Thymus (tissue), 11 donors: ENCODE results near the gene ENKUR. TPM values are rescaled to one million over a fixed set of nuclear protein-coding genes. Genes with fewer than 3 reads are reported as not detected.
A peak's percentile ranks its signal among the peaks of the same experiment; 100 is the strongest.

Experiments used
- DNase-seq, 9 donors: peaks; one replicate each; pipeline ENCODE4 v3.0.0-alpha.2; 2013; ENCODE audit warnings: low spot score in 9 of 9, low read depth in 6 of 9, missing footprints in 1 of 9
- H3K27ac ChIP-seq, 2 donors: one replicate each; pipeline ENCODE4 v1.5.1; 2013; ENCODE audit warnings: control low read depth in 1 of 2, low read depth in 1 of 2, low read length in 1 of 2, mild to moderate bottlenecking in 1 of 2, moderate library complexity in 1 of 2
- H3K27me3 ChIP-seq, 2 donors: one replicate each; pipeline ENCODE4 v1.5.1; 2013; ENCODE audit warnings: low read length in 1 of 2; ENCODE audit not compliant: control insufficient read depth in 2 of 2, insufficient read depth in 1 of 2
- H3K36me3 ChIP-seq, 2 donors: one replicate each; pipeline ENCODE4 v1.5.1; 2013; ENCODE audit warnings: low read length in 1 of 2, mild to moderate bottlenecking in 1 of 2, moderate library complexity in 1 of 2; ENCODE audit not compliant: control insufficient read depth in 2 of 2, insufficient read depth in 2 of 2
- H3K4me1 ChIP-seq, 2 donors: one replicate each; pipeline ENCODE4 v1.5.1; 2013; ENCODE audit warnings: low read length in 2 of 2; ENCODE audit not compliant: control insufficient read depth in 2 of 2, insufficient read depth in 2 of 2
- H3K4me3 ChIP-seq, 2 donors: one replicate each; pipeline ENCODE4 v1.5.1; 2013; ENCODE audit warnings: low read length in 2 of 2, control low read depth in 1 of 2, mild to moderate bottlenecking in 1 of 2
- H3K9me3 ChIP-seq, 2 donors: one replicate each; pipeline ENCODE4 v1.5.1; 2013; ENCODE audit warnings: low read length in 1 of 2, mild to moderate bottlenecking in 1 of 2; ENCODE audit not compliant: control insufficient read depth in 2 of 2, insufficient read depth in 1 of 2
- WGBS: extraction: QIAGEN DNeasy Blood & Tissue Kit; methylation state at CpG from one replicate; pipeline ENCODE4 v1.1.7; 2013; 5-methylcytosine and 5-hydroxymethylcytosine counted together
- polyA plus RNA-seq: library from polyadenylated mRNA; stranded (reverse); fragments of 200-250 nt; gene quantifications from one replicate; pipeline ENCODE4 v1.2.3, GENCODE V29; 2013
- total RNA-seq: library from RNA; stranded (reverse); fragments of 120-200 nt; gene quantifications from one replicate; pipeline ENCODE4 v1.2.4, GENCODE V29; 2013
- donor health status: healthy.

ENKUR gene
- total and polyA plus RNA-seq, 2 donors, result 0.05 to 0.41 TPM

DNA sequence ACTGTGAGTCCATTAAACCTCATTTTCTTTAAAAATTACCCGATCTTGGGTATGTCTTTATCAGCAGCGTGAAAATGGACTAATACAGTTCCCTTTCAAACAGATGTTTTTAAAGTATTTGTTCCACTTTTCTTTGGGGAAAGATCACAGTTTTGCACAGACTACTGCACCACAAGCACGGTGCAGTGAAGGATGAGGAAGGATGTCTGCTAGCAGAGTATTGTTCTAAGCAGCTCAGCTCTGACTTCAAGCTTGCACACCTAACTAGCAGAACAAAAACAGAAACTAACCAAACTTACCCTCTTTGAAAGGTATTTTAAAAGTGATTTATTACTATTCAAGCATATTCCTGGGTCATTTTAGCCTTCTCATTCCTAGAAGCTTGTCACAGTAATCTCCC lies 20.4 kb upstream of the ENKUR start:
- 12% methylated on average over 3 of the region's 3 CpGs for WGBS
- no peaks in the 10 kb centered on the region for H3K27me3 ChIP-seq
- H3K27ac ChIP-seq, result no peak overlapping the region

DNA sequence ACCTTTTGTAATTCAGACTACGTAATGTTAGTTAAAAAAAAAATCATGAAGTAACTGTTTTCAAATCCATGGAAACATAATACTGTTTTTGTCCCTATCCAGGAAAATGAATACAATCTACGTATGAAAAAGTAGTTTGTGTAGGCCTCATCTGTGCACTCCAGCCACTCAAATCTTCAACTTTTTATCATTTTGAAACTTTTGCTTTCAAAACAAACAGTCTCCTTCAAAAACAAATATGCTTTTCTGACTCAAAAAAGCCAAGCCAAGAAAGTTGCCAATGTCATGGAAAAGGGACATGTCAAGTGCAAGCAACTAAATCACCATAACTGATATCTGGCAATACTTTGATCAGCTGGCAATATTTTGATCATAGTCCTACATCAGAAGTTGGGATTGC lies 13.6 kb upstream of the ENKUR start:
- Histone ChIP-seq H3K4me3 (no peak overlapping the region), H3K36me3 (no peaks in the 10 kb centered on the region), H3K27ac (no peak overlapping the region), H3K4me1 (no peaks in the 10 kb centered on the region), H3K27me3 (no peaks in the 10 kb centered on the region), H3K9me3 (no peaks in the 10 kb centered on the region)
- WGBS, result 98% methylated on average over 2 of the region's 2 CpGs
- DNase-seq, result no peak

More for the DNA sequence above, 20.4 kb upstream of the ENKUR start:
- H3K36me3 ChIP-seq, result no peaks in the 10 kb centered on the region
- no peaks in the 10 kb centered on the region for H3K4me1 ChIP-seq
- no peaks in the 10 kb centered on the region for H3K9me3 ChIP-seq
- H3K4me3 ChIP-seq, result no peak overlapping the region
- DNase-seq, result no peak

DNA sequence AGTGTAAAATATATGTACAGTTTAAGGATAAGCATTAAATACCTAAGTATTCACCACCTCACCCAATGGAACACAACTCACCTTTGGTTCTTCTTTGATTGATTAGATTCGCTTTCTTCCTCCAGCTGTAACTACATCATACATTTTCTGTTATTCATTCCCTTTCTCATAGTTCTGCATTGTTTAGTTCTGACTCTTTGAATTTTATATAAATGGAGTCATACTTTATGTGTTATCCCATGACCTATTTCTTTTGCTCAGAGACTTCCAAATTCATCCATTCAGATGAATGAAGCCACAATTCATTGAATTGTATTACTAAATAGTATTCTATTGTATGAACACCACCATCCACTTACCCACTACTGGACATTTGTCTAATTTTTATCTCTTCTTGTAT lies 12.8 kb upstream of the ENKUR start:
- 99% methylated on average over 1 of the region's 1 CpG for WGBS
- no peak for DNase-seq
- Histone ChIP-seq H3K36me3 (no peaks in the 10 kb centered on the region), H3K4me3 (no peak overlapping the region), H3K9me3 (no peaks in the 10 kb centered on the region), H3K27ac (no peak overlapping the region), H3K27me3 (no peaks in the 10 kb centered on the region), H3K4me1 (no peaks in the 10 kb centered on the region)

DNA sequence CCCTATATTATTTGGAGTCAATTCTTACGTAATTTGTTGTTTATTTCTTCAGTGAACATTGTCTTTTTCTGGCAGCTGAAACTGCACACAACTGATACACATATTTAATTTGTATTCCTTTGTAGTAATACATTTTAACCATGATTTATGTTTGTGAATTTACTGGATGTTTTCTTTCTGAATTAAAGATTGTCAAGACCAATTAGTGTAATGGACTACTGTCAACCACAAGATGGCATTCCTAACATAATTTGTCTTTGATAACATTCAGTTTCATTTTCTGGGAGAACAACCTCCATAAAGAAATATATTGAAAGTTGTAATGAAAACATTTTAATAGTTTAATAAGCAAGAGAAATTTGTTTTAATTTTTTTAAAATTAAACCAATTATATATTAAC lies 10.5 kb upstream of the ENKUR start:
- DNase-seq, result no peak
- no peaks in the 10 kb centered on the region for H3K27me3 ChIP-seq
- H3K9me3 ChIP-seq, result no peaks in the 10 kb centered on the region
- H3K4me3 ChIP-seq, result no peak overlapping the region
- WGBS, result 96% methylated on average over 1 of the region's 1 CpG
- H3K27ac ChIP-seq, result no peak overlapping the region
- H3K36me3 ChIP-seq, result no peaks in the 10 kb centered on the region
- H3K4me1 ChIP-seq, result no peaks in the 10 kb centered on the region

DNA sequence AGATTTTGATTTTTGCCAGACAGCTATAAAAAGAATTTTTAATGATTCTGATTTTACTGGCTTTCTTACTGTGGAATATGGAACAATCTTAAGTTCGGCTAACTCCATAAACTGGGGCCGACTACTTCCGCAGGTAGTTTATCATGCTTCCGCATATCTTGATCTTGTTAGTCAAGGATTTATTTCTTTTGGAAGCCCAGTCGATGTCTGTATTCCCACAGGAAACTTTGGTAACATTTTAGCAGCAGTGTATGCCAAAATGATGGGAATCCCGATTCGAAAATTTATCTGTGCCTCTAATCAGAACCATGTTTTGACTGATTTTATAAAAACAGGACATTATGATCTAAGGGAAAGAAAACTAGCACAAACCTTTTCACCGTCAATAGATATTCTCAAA lies 8.6 kb upstream of the ENKUR start:
- Histone ChIP-seq H3K27ac (no peak overlapping the region), H3K27me3 (no peaks in the 10 kb centered on the region), H3K9me3 (no peaks in the 10 kb centered on the region), H3K4me1 (no peaks in the 10 kb centered on the region), H3K36me3 (no peaks in the 10 kb centered on the region), H3K4me3 (no peak overlapping the region)
- no peak for DNase-seq
- 97% methylated on average over 8 of the region's 8 CpGs for WGBS

DNA sequence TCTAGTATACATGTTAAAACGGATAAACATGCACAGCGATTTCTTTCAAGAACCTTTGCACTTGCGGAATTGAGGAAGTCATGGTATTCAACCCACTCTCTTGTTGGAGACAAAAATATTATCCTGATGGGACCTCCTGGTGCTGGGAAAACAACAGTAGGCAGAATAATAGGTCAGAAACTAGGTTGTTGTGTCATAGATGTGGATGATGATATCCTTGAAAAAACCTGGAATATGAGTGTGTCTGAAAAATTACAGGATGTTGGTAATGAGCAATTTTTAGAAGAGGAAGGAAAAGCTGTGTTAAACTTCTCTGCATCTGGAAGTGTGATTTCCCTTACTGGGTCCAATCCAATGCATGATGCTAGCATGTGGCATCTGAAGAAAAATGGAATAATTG lies 7.3 kb upstream of the ENKUR start:
- 65% methylated on average over 3 of the region's 3 CpGs for WGBS
- no peak for DNase-seq
- Histone ChIP-seq H3K27ac (no peak overlapping the region), H3K4me1 (no peaks in the 10 kb centered on the region), H3K9me3 (no peaks in the 10 kb centered on the region), H3K36me3 (no peaks in the 10 kb centered on the region), H3K4me3 (no peak overlapping the region), H3K27me3 (no peaks in the 10 kb centered on the region)

DNA sequence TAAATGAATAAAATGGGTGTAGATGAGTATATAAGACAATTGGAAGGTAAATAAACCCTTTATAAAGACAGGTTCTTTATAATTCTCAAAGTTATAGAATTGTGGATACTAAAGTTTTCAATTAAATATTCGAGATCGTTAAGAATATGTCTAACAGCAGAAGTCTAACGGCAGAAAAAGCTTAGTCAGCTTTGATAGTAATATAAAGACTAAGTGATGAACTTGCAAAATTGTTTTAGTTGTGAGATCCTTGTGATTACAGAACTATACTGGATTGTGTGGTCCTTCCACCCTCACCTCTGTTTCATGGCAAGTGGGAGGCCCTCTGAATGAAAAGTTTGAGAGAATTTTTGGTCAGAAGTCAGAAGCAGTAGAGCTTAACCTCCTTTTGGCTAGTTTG lies 2.7 kb upstream of the ENKUR start:
- H3K4me3 ChIP-seq, result no peak overlapping the region
- no peaks in the 10 kb centered on the region for H3K27me3 ChIP-seq
- peaks cover 3 to 7% of the 10 kb centered on the region in 2 donors for H3K4me1 ChIP-seq
- no peak for DNase-seq
- H3K9me3 ChIP-seq, result no peaks in the 10 kb centered on the region
- no peaks in the 10 kb centered on the region for H3K36me3 ChIP-seq
- WGBS, result 99% methylated on average over 3 of the region's 3 CpGs
- H3K27ac ChIP-seq, result no peak overlapping the region

DNA sequence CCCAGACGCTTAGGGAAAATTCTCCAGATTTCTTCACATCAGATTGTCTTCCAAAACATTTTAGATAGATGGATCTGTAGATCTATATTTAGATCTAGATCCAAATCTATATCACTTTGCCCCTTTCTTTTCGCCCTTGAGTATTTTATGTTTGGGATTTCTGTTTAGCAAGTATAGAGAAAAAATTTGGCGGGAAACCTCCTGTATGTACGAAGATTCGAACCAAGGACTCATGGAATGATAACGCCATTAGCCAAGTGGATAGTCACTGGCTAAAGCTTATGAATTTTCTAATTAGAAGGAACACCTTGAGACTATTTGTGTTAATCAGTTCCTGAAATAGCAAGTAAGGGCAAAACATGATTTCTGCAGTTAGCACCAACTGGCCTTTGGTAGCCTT lies 1.7 kb upstream of the ENKUR start:
- no peak for DNase-seq
- H3K27me3 ChIP-seq, result no peaks in the 10 kb centered on the region
- WGBS, result 96% methylated on average over 6 of the region's 6 CpGs
- H3K27ac ChIP-seq, result no peak overlapping the region
- H3K36me3 ChIP-seq, result no peaks in the 10 kb centered on the region
- H3K9me3 ChIP-seq, result no peaks in the 10 kb centered on the region
- H3K4me3 ChIP-seq, result no peak overlapping the region
- peaks cover 3 to 7% of the 10 kb centered on the region in 2 donors for H3K4me1 ChIP-seq

DNA sequence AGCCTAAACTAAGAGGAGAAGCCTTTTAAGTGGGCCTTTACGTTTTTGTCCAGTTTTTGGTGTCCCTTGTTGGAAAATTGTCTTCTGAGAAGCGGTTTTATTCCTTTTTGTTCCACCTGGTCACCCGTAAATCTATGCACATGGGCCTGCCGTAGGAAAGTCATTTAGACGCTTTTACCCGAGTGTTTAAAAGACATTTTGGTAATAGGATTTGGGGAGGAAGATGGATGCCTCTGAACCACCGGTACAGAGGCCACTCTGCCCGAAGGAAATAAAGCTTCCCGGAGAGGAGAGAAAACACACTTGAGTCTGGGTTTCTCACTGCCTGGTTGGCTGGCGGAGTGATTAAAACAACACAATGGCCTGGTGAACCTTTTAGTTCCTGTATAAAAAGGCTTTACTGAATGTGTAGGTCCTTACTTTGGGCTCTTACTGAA lies 1.2 kb upstream of the ENKUR start:
- Histone ChIP-seq H3K4me1 (peaks cover 3 to 7% of the 10 kb centered on the region in 2 donors), H3K27ac (peak overlapping the region; percentile 81 to 87), H3K9me3 (no peaks in the 10 kb centered on the region), H3K4me3 (peak overlapping the region; percentile 52 to 64), H3K27me3 (no peaks in the 10 kb centered on the region), H3K36me3 (no peaks in the 10 kb centered on the region)
- WGBS, result 5% methylated on average over 10 of the region's 10 CpGs
- no peak for DNase-seq
